ENCODE measurements around the gene KCNC3.
"Not testable (repeated sequence)": the region's sequence is repeated elsewhere in the genome, so short reads cannot be mapped to it uniquely, and the experiment has no call there.

The KCNC3 gene

DNA sequence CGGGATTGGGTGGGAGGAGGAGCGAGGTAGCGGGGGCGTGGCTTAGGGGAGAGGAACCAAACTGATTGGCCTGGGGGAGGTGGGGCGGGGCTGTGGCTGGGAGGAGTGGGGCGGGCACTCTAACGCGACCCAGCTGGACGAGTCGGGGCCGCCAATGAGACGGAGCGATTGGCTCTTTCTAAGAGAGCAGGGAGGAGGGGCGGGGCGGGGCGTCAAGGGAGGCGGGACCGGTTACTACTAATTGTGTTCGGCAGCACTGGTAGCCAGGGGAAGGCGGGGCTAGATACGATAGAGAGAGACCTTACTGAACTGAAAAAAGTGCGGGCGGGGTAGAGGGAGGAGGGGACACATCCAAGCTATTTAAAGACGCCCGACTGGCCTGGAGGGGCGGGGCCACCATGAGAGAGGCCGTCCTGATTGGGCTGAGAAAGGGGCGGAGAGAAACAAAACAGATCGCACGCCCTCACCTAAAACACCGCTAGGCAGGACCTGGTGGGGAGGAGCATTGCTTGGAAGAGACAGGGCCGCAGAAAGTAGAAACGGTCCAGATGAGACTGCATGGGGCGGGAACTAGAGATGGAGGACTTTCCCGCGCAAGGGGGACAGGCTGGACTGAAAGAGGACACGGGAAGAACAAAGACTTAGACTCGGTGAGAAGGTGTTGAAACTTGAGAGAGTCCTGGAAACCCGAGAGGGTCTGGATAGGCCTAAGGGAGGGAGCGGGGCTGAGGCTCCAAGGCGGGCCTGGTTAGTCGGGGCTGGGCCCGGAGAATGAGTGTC is at the start of gene KCNC3:
KCNC3 (minus strand) TSS at position 232 of the 780 bp plus-strand sequence. CDS start 295 bp downstream, outside the sequence.
- peak; percentile 100 for DNase-seq

DNA sequence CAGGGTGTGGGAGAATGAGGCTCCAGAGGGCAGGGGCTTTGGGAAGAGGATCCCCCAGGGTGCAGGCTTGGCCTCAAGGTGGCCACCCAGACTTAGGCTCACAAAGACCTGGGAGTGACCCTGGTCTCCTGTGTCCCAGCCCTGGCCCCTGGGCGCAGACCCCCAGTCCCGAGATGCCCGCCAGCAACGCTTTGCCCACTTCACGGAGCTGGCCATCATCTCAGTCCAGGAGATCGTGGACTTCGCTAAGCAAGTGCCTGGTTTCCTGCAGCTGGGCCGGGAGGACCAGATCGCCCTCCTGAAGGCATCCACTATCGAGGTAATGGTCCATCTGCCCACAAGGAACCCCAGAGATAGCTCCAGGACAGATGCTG is 49.7 kb upstream of the KCNC3 start:
- no peak for DNase-seq

DNA sequence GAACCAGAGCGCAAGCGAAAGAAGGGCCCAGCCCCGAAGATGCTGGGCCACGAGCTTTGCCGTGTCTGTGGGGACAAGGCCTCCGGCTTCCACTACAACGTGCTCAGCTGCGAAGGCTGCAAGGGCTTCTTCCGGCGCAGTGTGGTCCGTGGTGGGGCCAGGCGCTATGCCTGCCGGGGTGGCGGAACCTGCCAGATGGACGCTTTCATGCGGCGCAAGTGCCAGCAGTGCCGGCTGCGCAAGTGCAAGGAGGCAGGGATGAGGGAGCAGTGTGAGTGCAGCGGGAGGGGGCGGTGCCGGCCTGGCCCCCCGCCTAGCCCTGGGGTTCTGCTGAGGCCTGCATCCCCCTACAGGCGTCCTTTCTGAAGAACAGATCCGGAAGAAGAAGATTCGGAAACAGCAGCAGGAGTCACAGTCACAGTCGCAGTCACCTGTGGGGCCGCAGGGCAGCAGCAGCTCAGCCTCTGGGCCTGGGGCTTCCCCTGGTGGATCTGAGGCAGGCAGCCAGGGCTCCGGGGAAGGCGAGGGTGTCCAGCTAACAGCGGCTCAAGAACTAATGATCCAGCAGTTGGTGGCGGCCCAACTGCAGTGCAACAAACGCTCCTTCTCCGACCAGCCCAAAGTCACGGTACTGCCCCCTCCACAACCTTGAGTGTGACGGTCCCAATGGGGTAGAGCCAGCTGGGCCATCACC is 49.1 kb upstream of the KCNC3 start:
- DNase-seq = no peak

DNA sequence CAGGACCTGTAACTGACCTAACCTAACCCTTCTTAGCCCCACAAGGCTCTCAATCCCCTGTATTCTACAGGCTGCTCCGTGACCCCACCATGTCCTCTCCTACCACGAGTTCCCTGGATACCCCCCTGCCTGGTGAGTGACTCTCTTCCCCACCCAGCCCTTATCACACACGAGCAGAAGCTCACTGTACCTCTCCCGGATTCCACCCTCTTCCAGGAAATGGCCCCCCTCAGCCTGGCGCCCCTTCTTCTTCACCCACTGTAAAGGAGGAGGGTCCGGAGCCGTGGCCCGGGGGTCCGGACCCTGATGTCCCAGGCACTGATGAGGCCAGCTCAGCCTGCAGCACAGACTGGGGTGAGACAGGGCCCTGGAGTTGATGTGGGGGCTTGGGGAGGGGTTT is 48.3 kb upstream of the KCNC3 start:
- DNase-seq = no peak

DNA sequence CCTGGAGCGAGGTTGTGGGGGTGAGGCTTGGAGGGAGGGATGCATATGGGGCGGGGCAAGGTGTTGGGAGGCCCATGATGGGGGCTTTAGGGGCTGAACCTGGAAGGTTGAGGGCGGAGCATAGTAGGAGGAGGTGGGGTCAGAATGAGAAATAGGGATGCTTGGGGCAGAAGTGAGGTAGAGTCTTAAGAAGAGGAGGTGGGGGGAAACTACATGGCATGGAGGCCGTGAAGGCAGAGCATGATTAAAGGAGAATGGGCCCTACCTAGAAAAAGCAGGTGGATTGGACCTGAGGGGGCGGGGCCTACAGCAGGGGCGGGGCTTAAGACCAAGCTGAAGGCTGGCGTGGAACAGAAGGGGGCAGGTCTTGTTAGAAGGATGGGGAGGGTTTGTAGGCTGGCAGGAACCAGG is 47.9 kb upstream of the KCNC3 start:
- peak; percentile 83 for DNase-seq

DNA sequence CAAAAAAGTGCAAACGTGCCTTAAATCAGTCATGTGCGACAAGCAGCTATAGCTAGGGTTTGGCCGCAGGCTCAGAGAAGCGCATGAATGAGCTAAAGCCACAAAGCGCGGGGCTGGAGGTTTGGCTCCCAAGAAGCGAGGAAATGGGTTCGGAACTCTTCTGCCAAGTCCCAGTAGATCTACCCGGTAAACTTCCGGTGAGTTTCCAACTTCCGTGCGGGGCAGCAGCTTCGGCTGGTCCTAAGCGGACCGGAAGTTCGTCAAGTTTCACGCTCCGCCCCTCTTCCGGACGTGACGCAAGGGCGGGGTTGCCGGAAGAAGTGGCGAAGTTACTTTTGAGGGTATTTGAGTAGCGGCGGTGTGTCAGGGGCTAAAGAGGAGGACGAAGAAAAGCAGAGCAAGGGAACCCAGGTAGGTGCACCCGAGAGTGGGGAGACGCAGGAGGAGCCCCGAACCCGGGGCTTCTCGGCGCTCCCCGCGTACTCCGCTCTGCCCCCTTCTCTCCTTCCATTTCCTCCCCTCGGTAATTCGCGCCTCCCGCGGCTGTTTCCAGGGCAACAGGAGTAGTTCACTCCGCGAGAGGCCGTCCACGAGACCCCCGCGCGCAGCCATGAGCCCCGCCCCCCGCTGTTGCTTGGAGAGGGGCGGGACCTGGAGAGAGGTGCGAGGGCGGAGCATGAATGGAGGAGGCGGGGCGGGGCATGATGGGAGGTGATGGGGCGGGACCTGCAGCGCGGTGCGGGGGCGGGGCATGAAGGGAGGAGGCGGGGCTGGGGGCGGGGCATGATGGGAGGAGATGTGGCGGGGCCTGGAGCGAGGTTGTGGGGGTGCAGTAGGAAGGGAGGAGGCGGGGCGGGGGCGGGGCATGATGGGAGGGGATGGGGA is 47.2 kb upstream of the KCNC3 start, which contains the start of gene NR1H2:
NR1H2 (plus strand) TSS at position 292 of the 885 bp plus-strand sequence. CDS start 1,149 bp downstream, outside the sequence.
- DNase-seq = peak; percentile 96

DNA sequence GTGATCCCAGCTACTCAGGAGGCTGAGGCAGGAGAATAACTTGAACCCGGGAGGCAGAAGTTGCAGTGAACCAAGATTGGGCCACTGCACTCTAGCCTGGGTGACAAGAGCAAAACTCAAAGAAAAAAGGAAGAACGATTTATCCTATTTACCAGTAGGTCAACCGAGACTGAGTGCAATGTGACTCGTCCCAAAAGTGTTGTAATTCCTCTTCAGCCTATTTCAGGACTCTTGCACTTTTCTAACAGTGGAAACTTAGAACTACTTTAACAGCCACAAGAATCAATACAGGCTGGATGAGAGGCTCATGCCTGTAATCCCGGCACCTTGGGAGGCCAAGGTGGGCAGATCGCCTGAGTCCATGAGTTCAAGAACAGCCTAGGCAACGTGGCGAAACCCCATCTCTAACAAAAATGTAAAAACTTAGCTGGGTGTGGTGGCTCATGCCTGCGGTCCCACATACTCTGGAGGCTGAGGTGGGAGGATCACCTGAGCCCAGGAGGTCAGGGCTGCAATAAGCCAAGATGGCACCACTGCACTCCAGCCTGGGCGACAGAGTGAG is 42.8 kb upstream of the KCNC3 start:
- DNase-seq = no peak

DNA sequence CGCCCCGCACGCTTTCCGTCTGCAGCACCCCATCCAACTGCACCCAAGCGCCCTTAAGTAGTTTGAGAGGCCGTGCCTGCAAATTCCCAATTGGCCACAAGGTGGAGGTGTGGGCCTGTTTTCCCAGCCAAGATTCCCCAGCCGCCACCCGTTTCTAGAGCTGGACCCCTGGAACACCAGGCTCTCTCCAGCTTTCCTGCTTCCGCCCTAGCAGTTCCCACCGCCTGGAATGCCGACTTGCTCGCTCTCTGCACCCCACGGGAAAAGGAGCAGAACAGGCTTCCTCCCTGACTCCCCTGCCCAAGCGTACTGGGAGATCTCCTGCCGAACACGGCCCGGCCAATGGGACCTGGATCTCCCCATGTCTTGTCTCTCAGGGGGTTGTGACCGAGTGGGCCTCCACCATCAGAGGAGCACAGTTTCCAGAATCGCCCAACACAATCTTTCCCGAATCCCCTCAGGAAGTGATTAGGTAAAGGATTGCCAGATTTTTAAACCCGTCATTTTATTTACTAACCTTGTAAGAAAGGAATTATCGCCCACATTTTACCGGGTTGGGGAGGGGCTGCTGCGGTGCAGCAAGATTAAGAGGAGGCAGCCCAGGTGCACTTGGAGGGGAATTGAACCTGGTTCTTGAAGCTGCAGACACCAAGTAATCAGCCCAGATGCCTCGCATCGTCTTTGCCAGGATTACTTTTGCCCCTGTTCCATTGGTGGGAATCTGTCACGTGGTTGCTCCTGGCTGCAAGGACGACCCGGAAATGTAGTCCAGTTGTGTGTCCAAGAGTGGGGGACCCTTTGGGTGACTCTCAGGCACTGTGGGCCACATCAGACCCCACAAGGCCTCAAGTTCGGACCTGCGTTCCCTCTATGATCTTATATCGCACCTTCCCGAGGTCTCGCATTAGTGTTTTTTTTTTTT is 39.7 kb upstream of the KCNC3 start:
- peak; percentile 76 for DNase-seq

DNA sequence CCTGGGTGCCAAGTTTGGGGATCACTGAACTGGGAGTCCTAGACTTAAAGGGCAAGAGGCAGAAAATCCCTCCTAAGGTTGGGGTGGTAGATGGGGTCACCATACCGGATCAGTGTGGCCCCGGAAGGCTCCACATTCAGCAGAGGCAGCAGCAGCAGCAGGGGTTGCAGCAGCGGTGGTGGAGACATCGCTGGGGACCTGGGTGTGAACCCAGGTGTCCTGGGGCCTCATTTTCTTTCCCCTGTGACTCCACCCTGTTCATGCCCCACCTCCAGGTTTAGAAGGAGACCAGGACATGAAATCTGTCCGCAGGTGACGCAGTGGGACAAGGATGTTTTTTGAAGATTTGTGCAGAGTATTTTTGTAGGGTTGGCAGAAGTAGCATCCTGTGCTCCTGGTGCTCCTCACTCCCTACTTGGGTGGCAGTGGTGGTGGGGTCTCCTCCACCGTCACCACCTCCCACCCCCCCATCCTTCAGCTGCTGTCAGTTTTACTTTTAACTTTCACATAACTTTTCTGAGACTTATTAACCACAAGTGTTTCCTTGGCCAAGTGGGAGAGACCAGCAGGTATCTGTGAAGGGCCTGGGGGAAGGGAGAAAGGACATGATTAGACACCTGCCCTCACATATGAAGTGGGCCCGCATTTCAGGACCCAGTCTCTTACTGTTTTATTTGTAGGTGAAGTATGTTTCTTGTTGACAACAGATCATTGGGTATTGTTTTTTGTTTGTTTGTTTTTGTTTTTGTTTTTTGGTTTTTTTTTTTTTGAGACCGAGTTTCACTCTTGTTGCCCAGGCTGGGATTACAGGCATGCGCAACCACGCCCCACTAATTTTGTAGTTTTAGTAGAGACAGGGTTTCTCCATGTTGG is 36.5 kb upstream of the KCNC3 start, which contains the start of gene NAPSA:
NAPSA (minus strand) TSS at position 206 of the 873 bp plus-strand sequence; CDS start at position 188, 18 bp downstream.
- no peak for DNase-seq

DNA sequence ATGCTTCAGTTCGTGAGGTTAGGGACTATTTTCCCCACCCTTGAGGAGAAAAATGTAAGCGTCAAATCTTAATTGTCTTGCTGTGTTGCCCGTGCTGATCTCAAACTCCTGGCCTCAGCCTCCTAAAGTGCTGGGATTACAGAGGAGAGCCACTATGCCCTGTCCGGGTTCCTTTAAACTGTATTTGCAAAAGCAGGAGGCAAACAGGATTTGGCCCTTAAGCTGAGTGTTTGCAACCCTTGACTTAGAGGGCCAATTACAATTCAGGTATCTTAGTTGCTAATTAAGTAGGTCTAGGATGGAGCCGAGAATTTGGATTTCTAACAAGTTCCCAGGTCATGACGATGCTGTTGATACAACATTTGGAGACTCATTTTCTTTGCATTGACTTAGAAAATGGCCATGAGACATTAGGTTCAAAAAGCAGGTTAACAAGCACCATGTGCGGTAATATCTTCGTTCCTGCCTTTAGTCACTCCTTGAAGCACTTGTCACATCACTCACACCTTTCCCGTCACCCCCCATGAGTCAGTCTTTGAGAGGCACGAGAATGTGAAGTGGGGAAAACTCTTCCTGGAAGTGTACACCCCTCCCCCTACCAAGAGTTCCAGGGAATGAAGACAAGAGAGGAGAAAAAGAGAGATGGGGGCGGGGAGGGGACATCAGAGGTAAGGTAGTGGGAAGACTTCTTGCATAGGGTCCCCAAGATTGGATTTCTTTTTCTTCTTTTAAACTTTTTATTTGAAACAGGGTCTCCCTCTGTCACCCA is 33.7 kb upstream of the KCNC3 start:
- DNase-seq = no peak

DNA sequence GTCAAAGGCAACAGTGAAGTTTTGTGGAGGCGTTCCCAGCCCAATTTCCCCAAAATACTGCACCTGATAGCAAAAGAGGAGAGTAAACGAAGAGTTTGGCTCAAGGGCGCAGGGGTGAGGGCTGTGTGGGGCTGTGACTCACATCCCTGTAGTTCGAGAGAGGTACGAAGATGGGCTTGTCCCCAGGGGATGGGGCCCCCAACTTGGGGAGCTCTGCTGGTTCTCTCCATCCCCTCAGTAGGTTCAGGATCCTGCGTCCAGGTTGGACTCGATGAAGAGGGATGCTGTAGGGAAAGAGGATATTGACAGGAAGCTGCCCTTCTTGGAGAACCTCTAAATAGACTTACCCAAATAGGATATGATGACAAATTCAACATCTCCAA is 32.8 kb upstream of the KCNC3 start:
- no peak for DNase-seq

DNA sequence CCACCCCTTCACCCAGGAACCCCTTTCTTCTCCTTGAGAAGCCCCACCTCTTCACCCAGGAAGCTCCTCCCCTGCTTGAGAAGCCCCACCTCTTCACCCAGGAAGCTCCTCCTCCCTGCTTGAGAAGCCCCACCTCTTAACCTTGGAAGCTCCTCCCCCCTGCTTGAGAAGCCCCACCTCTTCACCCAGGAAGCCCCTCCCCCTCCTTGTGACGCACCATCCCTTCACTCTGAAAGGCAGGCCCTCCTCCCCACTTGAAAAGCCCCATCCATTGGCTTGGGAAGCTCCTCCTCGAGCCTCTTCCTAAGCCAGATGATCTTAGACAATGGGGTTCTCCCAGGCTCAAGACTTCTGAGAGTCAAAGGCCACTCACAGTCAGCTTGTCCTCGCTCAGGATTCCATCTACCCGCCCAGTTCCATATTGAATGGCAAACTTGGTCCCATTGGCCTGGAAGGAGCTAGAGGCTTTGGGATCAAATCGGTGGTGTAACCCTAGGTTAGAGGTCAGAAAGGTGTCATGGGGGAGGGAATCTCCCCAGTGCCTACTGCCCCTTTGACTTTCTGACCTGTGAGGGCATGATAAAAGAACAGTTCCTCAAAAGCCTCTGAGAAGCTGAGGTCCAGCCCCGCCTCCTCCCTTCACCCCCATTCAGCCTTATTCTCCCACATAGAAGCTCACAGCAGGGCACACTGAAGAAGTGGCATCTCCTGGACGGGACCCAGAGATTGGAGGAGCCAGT is 32.3 kb upstream of the KCNC3 start:
- no peak for DNase-seq

DNA sequence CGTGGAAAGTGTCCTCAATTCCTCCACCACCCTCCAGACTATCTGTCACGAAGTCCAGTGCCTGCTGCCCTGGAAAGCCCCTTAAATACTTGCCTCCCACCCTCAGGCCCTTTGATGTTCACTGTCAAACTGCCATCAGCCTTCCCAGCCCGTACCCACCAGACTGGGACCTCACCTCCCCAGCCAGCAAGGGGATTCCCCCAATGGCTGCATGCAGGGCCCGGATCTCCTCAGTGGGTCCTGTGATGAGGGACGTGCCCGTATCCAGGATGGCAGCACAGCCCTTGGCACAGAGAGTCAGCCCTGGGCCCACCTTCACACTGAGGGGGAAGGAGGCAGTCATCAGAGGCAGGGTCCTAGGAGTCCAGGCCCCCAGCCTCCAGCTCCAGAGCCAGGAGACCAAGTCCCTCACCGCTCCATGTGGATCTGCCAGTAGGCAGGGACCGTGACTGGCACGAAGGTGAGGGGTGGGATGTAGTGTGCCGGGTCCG is 30.2 kb upstream of the KCNC3 start:
- no peak for DNase-seq

DNA sequence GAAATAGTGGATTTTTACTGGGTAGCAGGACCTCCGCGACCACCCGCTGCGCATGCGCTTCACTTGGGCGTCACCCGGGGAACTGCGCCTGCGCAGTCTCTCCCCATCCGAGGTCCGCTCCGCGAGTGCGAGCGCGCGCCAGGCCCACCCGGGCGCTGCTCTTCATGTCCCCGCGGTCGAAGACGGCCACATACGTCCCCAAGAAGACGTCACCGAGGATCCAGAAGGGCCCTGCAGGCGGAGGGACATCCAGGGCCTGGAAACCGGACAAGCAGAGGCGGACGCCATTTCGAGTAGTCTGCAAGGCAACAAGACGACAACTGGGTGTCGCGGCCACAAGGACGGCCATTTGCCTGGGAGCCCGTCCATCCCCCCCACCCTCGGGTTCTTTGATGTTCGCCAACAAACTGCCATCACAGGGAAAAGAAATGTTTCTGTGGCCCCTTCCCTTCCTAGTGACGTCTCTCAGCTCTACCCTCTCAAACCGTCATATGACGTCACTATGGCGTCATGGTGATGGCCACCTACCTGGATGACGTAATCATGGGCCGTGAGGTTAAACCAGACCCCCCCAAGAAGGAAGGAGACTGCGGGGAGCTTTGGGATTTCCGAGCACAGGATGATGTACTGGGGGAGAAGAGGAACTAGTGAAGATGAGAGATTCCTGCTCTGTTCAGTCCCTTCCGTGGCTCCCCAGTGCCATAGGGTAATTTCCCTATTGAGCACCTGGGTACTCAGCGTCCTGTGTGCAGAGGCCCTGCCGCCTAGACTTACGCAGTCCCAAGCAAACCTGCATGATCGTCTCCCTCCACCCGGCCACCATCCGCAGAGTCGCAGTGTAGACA is 29.5 kb upstream of the KCNC3 start:
- no peak for DNase-seq

DNA sequence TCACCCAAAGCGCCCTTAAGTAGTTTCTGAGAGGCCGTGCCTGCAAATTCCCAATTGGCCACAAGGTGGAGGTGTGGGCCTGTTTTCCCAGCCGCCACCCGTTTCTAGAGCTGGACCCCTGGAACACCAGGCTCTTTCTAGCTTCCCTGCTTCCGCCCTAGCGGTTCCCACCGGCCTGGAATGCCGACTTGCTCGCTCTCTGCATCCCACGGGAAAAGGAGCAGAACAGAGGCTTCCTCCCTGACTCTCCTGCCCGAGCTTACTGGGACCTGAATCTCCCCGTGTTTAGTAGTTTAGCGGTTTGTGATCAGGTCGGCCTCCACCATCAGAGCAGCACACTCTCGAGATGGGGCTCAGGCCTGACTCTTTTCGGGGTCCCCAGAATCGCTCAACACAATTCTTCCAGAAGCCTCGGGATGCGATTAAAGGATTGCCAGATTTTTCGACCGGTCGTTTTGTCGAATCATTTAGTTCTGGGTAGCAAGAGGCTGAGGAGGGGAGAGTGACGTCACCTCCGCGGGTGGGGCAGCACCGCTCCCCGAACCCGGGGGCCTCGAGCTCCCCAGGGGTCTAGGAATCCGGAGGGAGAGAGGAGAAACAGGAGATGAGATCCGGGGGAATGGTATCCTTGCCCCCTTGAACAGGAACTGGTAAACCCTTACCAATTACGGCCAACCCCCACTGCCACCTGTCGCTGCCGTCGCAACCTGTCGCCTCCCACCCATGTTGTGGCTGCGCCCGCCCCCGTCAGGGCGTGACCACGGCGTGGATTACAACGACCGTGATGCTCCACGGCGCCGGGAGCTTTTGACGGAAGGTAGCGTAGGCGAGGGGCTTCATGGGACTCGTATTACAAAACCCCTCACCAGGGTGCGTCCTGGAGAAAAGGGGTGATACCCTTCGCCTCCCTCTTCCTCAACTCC is 28.3 kb upstream of the KCNC3 start:
- DNase-seq = peak; percentile 83

DNA sequence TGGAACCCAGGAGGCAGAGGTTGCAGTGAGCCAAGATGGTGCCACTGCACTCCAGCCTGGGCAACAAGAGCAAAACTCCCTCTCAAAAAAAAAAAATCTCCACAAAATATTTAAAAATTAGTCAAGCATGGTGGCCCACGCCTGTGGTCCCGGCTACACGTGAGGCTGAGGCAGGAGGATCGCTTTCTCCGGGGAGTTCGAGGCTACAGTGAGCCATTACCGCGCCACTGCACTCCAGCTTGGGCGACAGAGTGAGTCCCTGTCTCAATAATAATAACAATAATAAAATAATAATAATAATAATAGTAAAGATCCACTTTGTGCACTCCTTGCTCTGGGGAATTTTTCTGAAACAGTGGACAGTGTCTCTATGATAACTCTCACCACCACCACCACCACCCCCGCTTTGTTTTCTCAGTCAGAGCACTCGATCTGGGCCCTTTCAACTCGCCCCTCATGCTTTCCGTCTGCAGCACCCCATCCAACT is 27.6 kb upstream of the KCNC3 start:
- no peak for DNase-seq

DNA sequence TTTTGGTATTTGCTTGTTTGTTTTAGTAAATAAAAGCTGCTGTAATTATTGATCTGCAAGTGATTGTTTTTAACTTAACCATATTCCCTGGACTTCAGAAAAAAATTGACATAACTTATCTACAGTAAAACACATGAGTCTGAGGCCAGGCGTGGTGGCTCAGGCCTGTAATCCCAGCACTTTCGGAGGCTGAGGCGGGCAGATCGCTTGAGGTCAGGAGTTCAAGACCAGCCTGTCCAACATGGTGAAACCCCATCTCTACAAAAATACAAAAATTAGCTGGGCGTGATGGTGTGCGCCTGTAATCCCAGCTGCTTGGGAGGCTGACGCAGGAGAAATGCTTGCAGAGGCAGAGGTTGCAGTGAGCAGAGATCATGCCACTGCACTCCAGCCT is 24.3 kb upstream of the KCNC3 start:
- DNase-seq = not testable (repeated sequence)
